Mesenchymal stem cell (in vitro differentiated cells and primary cell): ENCODE measurements around the gene VARS1.

ENCODE experiments used
- DNase-seq: peaks from one replicate; pipeline ENCODE4 v3.0.0-alpha.2; 2013
- H2AFZ ChIP-seq: one replicate; pipeline ENCODE4 v1.6.1; 2013; ENCODE audit warnings: low read depth, mild to moderate bottlenecking, control low read depth, inconsistent platforms, low read length, moderate library complexity
- H2AK5ac ChIP-seq: 2 replicates; pipeline ENCODE4 v1.6.1; 2013; ENCODE audit warnings: low read length, moderate library complexity, mild to moderate bottlenecking, inconsistent platforms; ENCODE audit not compliant: severe bottlenecking
- H2BK120ac ChIP-seq: one replicate; pipeline ENCODE4 v1.6.1; 2013; ENCODE audit warnings: low read depth, mild to moderate bottlenecking, inconsistent platforms, low read length, moderate library complexity
- H2BK12ac ChIP-seq, 2 experiments: one replicate each; pipeline ENCODE4 v1.6.1; 2013; ENCODE audit warnings: inconsistent platforms in 2 of 2, low read length in 2 of 2, mild to moderate bottlenecking in 2 of 2, moderate library complexity in 2 of 2, control low read depth in 1 of 2
- H2BK15ac ChIP-seq: one replicate; pipeline ENCODE4 v1.6.1; 2013; ENCODE audit warnings: mild to moderate bottlenecking, low read depth, inconsistent platforms; ENCODE audit not compliant: poor library complexity, severe bottlenecking
- H2BK5ac ChIP-seq: 2 replicates; pipeline ENCODE4 v1.6.1; 2013; ENCODE audit warnings: low read depth, mild to moderate bottlenecking, low read length, control low read depth, inconsistent platforms; ENCODE audit not compliant: poor library complexity, severe bottlenecking
- H3K14ac ChIP-seq, 2 experiments: one replicate each; pipeline ENCODE4 v1.6.1; 2013; ENCODE audit warnings: inconsistent platforms in 2 of 2, low read length in 2 of 2, control low read depth in 1 of 2, mild to moderate bottlenecking in 1 of 2, moderate library complexity in 1 of 2
- H3K18ac ChIP-seq, 2 experiments: one replicate each; pipeline ENCODE4 v1.6.1; 2013; ENCODE audit warnings: inconsistent platforms in 2 of 2, low read length in 2 of 2, control low read depth in 1 of 2, low read depth in 1 of 2, mild to moderate bottlenecking in 1 of 2
- H3K23ac ChIP-seq, 2 experiments: one replicate each; pipeline ENCODE4 v1.6.1; 2013; ENCODE audit warnings: inconsistent platforms in 2 of 2, low read length in 2 of 2, mild to moderate bottlenecking in 2 of 2, moderate library complexity in 2 of 2, control low read depth in 1 of 2
- H3K27ac ChIP-seq: 2 replicates; pipeline ENCODE4 v1.5.1; 2013; ENCODE audit warnings: mild to moderate bottlenecking, moderate library complexity, low read length, control low read depth, inconsistent platforms; ENCODE audit not compliant: poor library complexity, severe bottlenecking
- H3K27me3 ChIP-seq, 2 experiments: 2 replicates each; pipeline versions ENCODE4 v1.6.1 to v1.7.0; 2013; ENCODE audit warnings: low read length in 2 of 2, mild to moderate bottlenecking in 2 of 2, moderate library complexity in 2 of 2, control low read depth in 1 of 2, inconsistent platforms in 1 of 2; ENCODE audit not compliant: control insufficient read depth in 1 of 2, insufficient read depth in 1 of 2
- H3K36me3 ChIP-seq, 2 experiments: 2 replicates each; pipeline versions ENCODE4 v1.6.1 to v1.7.0; 2013; ENCODE audit warnings: low read length in 2 of 2, control low read depth in 1 of 2, inconsistent platforms in 1 of 2, low read depth in 1 of 2, mild to moderate bottlenecking in 1 of 2; ENCODE audit not compliant: insufficient read depth in 2 of 2, control insufficient read depth in 1 of 2
- H3K4ac ChIP-seq, 2 experiments: one replicate each; pipeline ENCODE4 v1.6.1; 2013; ENCODE audit warnings: inconsistent platforms in 2 of 2, low read length in 2 of 2, mild to moderate bottlenecking in 2 of 2, moderate library complexity in 2 of 2, control low read depth in 1 of 2, low read depth in 1 of 2
- H3K4me1 ChIP-seq: 2 replicates; pipeline ENCODE4 v1.6.1; 2013; ENCODE audit warnings: low read depth, low read length, control low read depth; ENCODE audit not compliant: control insufficient read depth, insufficient read depth
- H3K4me2 ChIP-seq: 2 replicates; pipeline ENCODE4 v1.6.1; 2013; ENCODE audit warnings: low read length, mild to moderate bottlenecking, inconsistent platforms; ENCODE audit not compliant: poor library complexity, severe bottlenecking
- H3K4me3 ChIP-seq, 2 experiments: 2 replicates each; pipeline versions ENCODE4 v1.5.1 to v1.7.0; 2013; ENCODE audit warnings: low read length in 2 of 2, mild to moderate bottlenecking in 2 of 2, control low read depth in 1 of 2, low read depth in 1 of 2; ENCODE audit not compliant: insufficient read depth in 1 of 2
- H3K79me1 ChIP-seq: replicated peaks from 2 replicates; pipeline ENCODE4 v1.6.1; 2013; ENCODE audit warnings: mild to moderate bottlenecking, control low read depth, low read length, inconsistent platforms; ENCODE audit not compliant: poor library complexity, severe bottlenecking
- H3K9ac ChIP-seq: 2 replicates; pipeline ENCODE4 v1.7.0; 2013; ENCODE audit warnings: mild to moderate bottlenecking, low read length, moderate library complexity
- H3K9me3 ChIP-seq: 2 replicates; pipeline ENCODE4 v1.7.0; 2013; ENCODE audit warnings: mild to moderate bottlenecking, low read length; ENCODE audit not compliant: control insufficient read depth
- H4K8ac ChIP-seq: one replicate; pipeline ENCODE4 v1.6.1; 2013; ENCODE audit warnings: inconsistent platforms, mild to moderate bottlenecking, low read length, moderate library complexity
- H4K91ac ChIP-seq: one replicate; pipeline ENCODE4 v1.6.1; 2013; ENCODE audit warnings: mild to moderate bottlenecking, low read length, inconsistent platforms
- WGBS: methylation state at CpG from one replicate; pipeline ENCODE4 v1.1.7; 2013; ENCODE audit warnings: mixed read lengths; 5-methylcytosine and 5-hydroxymethylcytosine counted together

The VARS1 gene

DNA sequence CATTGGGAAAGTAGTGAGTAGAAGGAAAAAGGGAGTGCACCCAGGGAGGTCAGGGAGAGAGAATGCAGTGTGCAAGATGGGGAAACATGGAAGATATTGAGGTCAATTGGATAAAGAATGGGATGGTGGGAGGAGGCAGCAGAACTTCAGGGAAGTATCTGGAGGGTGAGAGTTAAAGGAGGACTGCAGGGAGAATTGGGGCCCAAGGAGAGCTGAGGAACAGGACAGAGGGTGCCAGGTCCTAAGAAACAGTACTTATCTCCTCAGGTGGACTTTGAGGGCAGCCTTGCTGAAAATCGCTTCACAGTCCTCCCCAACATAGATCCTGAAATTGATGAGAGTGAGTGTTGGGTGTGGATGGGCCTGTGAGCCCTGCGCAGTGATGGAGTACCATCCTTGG lies 37.3 kb downstream of the VARS1 start:
- no peaks in the 10 kb centered on the region for H3K9me3 ChIP-seq
- peaks cover 3% of the 10 kb centered on the region for H3K4me1 ChIP-seq
- no peak overlapping the region for H2AFZ ChIP-seq
- WGBS: 100% methylated on average over 2 of the region's 2 CpGs
- H3K4ac ChIP-seq: no peak overlapping the region
- no peak overlapping the region for H3K9ac ChIP-seq
- no peak overlapping the region for H4K8ac ChIP-seq
- peaks cover 12 to 27% of the 10 kb centered on the region in 2 experiments for H3K36me3 ChIP-seq
- no peak for DNase-seq
- no peak overlapping the region for H3K27ac ChIP-seq
- no peak overlapping the region for H3K18ac ChIP-seq
- H3K14ac ChIP-seq: no peak overlapping the region
- no peak overlapping the region for H2BK12ac ChIP-seq
- H3K4me3 ChIP-seq: no peak overlapping the region
- no peak overlapping the region for H2BK15ac ChIP-seq
- no peaks in the 10 kb centered on the region for H3K27me3 ChIP-seq
- no peak overlapping the region for H2BK5ac ChIP-seq
- H3K79me1 ChIP-seq: no peaks in the 10 kb centered on the region
- no peak overlapping the region for H2AK5ac ChIP-seq
- no peak overlapping the region for H3K23ac ChIP-seq
- no peak overlapping the region for H4K91ac ChIP-seq
- no peak overlapping the region for H3K4me2 ChIP-seq
- H2BK120ac ChIP-seq: no peak overlapping the region

- H2AFZ ChIP-seq: no peak overlapping the region
- H3K4ac ChIP-seq: peak overlapping the region in 1 of 2 experiments; percentile 40
- no peak overlapping the region for H3K4me3 ChIP-seq
- WGBS: 52% methylated on average over 7 of the region's 8 CpGs
- H3K36me3 ChIP-seq: peaks cover 0 to 7% of the 10 kb centered on the region in 2 experiments
- H4K8ac ChIP-seq: no peak overlapping the region
- H3K18ac ChIP-seq: no peak overlapping the region
- no peak overlapping the region for H3K4me2 ChIP-seq
- no peak overlapping the region for H3K14ac ChIP-seq
- no peak overlapping the region for H2BK15ac ChIP-seq
- H2BK120ac ChIP-seq: no peak overlapping the region
- H3K4me1 ChIP-seq: peaks cover 4% of the 10 kb centered on the region
- H3K79me1 ChIP-seq: no peaks in the 10 kb centered on the region
- peak overlapping the region; percentile 48 for H3K9ac ChIP-seq
- H2BK12ac ChIP-seq: no peak overlapping the region
- no peaks in the 10 kb centered on the region for H3K9me3 ChIP-seq
- no peak overlapping the region for H2AK5ac ChIP-seq
- H4K91ac ChIP-seq: no peak overlapping the region
- no peak overlapping the region for H3K27ac ChIP-seq
- no peak overlapping the region for H2BK5ac ChIP-seq
- peak; percentile 81 for DNase-seq
- no peak overlapping the region for H3K23ac ChIP-seq
- H3K27me3 ChIP-seq: no peaks in the 10 kb centered on the region
These were observed 42.7 kb downstream of the VARS1 start for GRCh38 chr6:31752739-31753319.

GRCh38 chr6:31750411-31751022 lies 45.0 kb downstream of the VARS1 start:
- 36% methylated on average over 6 of the region's 7 CpGs for WGBS
- no peak overlapping the region for H3K18ac ChIP-seq
- H3K4me2 ChIP-seq: no peak overlapping the region
- no peak overlapping the region for H2BK5ac ChIP-seq
- H3K4me3 ChIP-seq: no peak overlapping the region
- no peak overlapping the region for H3K23ac ChIP-seq
- peak overlapping the region; percentile 71 for H3K27ac ChIP-seq
- no peak overlapping the region for H2BK15ac ChIP-seq
- H3K27me3 ChIP-seq: no peaks in the 10 kb centered on the region
- no peak overlapping the region for H4K91ac ChIP-seq
- no peak overlapping the region for H2BK120ac ChIP-seq
- H4K8ac ChIP-seq: no peak overlapping the region
- H3K4me1 ChIP-seq: peaks cover 7% of the 10 kb centered on the region
- no peak overlapping the region for H3K14ac ChIP-seq
- no peaks in the 10 kb centered on the region for H3K79me1 ChIP-seq
- peaks cover 0 to 15% of the 10 kb centered on the region in 2 experiments for H3K36me3 ChIP-seq
- no peak overlapping the region for H3K4ac ChIP-seq
- no peaks in the 10 kb centered on the region for H3K9me3 ChIP-seq
- no peak overlapping the region for H2AFZ ChIP-seq
- H3K9ac ChIP-seq: no peak overlapping the region
- DNase-seq: peak; percentile 87
- no peak overlapping the region for H2AK5ac ChIP-seq
- H2BK12ac ChIP-seq: no peak overlapping the region

DNA sequence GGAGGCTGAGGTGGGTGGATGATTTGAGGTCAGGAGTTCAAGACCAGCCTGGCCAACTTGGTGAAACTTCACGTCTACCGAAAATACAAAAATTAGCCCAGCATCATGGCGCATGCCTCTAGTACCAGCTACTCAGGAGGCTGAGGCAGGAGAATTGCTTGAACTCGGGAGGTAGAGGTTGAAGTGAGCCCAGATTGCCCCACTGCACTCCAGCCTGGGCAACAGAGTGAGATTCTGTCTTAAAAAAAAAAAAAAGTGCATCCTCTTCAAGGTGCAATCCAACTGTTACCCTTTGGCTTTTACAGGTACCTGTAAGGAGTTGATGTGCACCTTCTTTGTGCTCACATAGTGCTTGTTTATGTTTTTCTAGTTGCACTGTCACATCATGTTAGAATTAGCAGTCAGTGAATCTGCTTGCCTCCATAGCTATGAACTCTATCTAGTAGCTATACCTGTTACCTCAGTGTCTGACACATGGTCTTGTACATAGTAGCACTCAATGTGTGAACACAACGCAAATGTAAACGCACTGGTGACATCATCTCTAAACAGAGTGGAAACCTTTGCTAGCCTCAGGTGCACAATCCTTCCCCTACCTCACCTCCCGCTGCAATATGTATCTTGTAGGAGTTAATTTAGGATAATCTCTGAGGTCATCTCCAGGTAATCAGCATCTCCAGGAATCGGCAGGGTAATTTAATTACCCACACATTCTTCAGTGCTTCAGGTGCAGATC lies 46.1 kb downstream of the VARS1 start:
- Histone ChIP-seq H2BK15ac (no peak overlapping the region), H3K27ac (no peak overlapping the region), H4K91ac (no peak overlapping the region), H3K9me3 (no peaks in the 10 kb centered on the region), H2AK5ac (no peak overlapping the region), H2BK12ac (peak overlapping the region in 1 of 2 experiments; percentile 31), H2BK5ac (no peak overlapping the region), H2BK120ac (no peak overlapping the region), H3K4me2 (no peak overlapping the region), H3K14ac (no peak overlapping the region), H3K4me3 (no peak overlapping the region), H3K9ac (no peak overlapping the region), H3K18ac (peak overlapping the region; percentile 25 to 39), H2AFZ (no peak overlapping the region), H3K79me1 (no peaks in the 10 kb centered on the region), H3K36me3 (peaks cover 0 to 19% of the 10 kb centered on the region in 2 experiments), H3K4me1 (peaks cover 7% of the 10 kb centered on the region), H3K4ac (peak overlapping the region in 1 of 2 experiments; percentile 48), H4K8ac (no peak overlapping the region), H3K23ac (peak overlapping the region in 1 of 2 experiments; percentile 34), H3K27me3 (no peaks in the 10 kb centered on the region)
- WGBS: 91% methylated on average over 5 of the region's 8 CpGs
- DNase-seq: no peak
